GM12878 (cell line): ENCODE measurements around the gene SCYL1.

Source experiments
- ETV6 ChIP-seq, 2 experiments: fragments of 450-650 bp in 1 of 2; IDR thresholded peaks in 1 of 2; conservative IDR thresholded peaks in 1 of 2; 2 replicates each; pipeline ENCODE4 v1.6.1; 2014; ENCODE audit warnings: antibody characterized with exemption in 1 of 2, borderline replicate concordance in 1 of 2, low read depth in 1 of 2, mild to moderate bottlenecking in 1 of 2, moderate library complexity in 1 of 2
- ZSCAN29 ChIP-seq: fragments of 450-650 bp; IDR thresholded peaks from 2 replicates; pipeline ENCODE4 v1.6.1; 2017; ENCODE audit warnings: mild to moderate bottlenecking, moderate library complexity
- TF ChIP-seq, protein P1 (sequence below): fragments of 450-650 bp; conservative IDR thresholded peaks from 2 replicates; pipeline ENCODE4 v1.6.1; 2017; ENCODE audit warnings: mild to moderate bottlenecking, moderate library complexity

DNA sequence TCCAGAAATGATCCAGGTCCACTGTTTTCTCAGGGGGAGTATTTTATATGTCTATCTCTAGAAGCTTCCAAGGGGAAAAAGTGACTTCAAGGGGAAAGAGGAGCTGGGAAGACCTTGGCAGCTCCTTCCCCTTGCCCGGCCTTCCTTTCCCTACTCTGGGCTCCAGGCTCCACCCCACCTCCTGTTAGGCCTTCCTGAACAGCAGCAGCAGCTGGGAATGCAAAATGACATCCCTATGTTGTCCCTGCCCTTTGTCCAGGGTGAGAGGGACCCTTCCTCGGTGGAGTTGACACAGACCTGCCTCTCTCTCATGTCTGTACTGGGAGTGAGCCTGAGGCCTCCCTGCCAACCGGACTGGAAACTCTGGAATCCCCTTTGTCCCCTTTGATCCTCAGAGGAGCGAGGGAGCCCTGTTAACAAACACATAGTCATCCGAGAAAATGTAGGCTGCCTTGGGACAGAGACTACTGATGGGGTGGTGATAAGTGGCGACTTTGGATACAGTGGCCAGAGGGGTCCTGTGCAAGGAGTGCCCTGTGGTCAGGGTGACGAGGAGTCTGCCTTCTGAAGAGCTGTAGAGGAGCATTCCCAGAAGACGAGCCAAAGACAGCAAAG lies 35.1 kb upstream of the SCYL1 start:
- TF ChIP-seq ETV6 (conservative IDR thresholded peaks at IDR 0.05 in 1 of 2, IDR thresholded peaks at IDR 0.05 in 1 of 2; ENCODE audit: borderline replicate concordance in 1 of 2, low read depth in 1 of 2) (no peak), ZSCAN29 (no peak)
- TF ChIP-seq, protein P1, sequence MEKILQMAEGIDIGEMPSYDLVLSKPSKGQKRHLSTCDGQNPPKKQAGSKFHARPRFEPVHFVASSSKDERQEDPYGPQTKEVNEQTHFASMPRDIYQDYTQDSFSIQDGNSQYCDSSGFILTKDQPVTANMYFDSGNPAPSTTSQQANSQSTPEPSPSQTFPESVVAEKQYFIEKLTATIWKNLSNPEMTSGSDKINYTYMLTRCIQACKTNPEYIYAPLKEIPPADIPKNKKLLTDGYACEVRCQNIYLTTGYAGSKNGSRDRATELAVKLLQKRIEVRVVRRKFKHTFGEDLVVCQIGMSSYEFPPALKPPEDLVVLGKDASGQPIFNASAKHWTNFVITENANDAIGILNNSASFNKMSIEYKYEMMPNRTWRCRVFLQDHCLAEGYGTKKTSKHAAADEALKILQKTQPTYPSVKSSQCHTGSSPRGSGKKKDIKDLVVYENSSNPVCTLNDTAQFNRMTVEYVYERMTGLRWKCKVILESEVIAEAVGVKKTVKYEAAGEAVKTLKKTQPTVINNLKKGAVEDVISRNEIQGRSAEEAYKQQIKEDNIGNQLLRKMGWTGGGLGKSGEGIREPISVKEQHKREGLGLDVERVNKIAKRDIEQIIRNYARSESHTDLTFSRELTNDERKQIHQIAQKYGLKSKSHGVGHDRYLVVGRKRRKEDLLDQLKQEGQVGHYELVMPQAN = no peak
